SK-N-SH (cell line): ENCODE results near the gene ARHGAP40. TPM values are rescaled to one million over a fixed set of nuclear protein-coding genes. Genes with fewer than 3 reads are reported as not detected.

Source experiments
- CTCF ChIA-PET: fragments of 300-600, 350-600 bp; formaldehyde crosslinking; extraction: SDS; loops from one replicate; lab custom pipeline; 2021; lab: Yijun Ruan, JAX
- POLR2A ChIA-PET: fragments of 350-600 bp; sonication (Branson Sonifier 250); formaldehyde crosslinking; extraction: SDS; loops from one replicate; lab custom pipeline; 2020; ENCODE audit warnings: antibody characterized with exemption, inconsistent platforms; lab: Yijun Ruan, JAX
- DNase-seq: peaks from one replicate; pipeline ENCODE4 v3.0.0; 2012
- H2AFZ ChIP-seq: fragments of 200-600 bp; sonication (generic); 2 replicates; pipeline ENCODE4 v1.8.1; 2016; ENCODE audit warnings: antibody characterized with exemption, mild to moderate bottlenecking, low read depth
- H3F3A ChIP-seq: fragments of 200-600 bp; sonication (generic); replicated peaks from 2 replicates; pipeline ENCODE3; 2016; ENCODE audit warnings: antibody characterized with exemption, mild to moderate bottlenecking; ENCODE audit not compliant: insufficient read depth
- H3K27ac ChIP-seq, 2 experiments: fragments of 200-500 bp in 1 of 2; fragments of 200-600 bp in 1 of 2; sonication (Bioruptor generic) in 1 of 2; sonication (generic), shearing (Covaris generic) in 1 of 2; 2 replicates each; pipeline versions ENCODE4 v1.5.1 to v1.6.1; 2014 to 2016; ENCODE audit warnings: low read depth in 2 of 2, inconsistent platforms in 1 of 2, low read length in 1 of 2, mild to moderate bottlenecking in 1 of 2, mixed read lengths in 1 of 2
- H3K27me3 ChIP-seq: fragments of 200-600 bp; sonication (generic), shearing (Covaris generic); 2 replicates; pipeline ENCODE4 v1.6.1; 2016; ENCODE audit warnings: mixed run types; ENCODE audit not compliant: insufficient read depth
- H3K36me3 ChIP-seq, 2 experiments: fragments of 200-500 bp in 1 of 2; fragments of 200-600 bp in 1 of 2; sonication (Bioruptor generic) in 1 of 2; sonication (generic) in 1 of 2; replicated peaks in 1 of 2; 2 replicates each; pipeline versions ENCODE3 to v1.5.1; 2014 to 2016; ENCODE audit warnings: low read length in 1 of 2, mild to moderate bottlenecking in 1 of 2; ENCODE audit not compliant: insufficient read depth in 2 of 2, control insufficient read depth in 1 of 2
- H3K4me1 ChIP-seq, 2 experiments: fragments of 200-500 bp in 1 of 2; fragments of 200-600 bp in 1 of 2; sonication (Bioruptor generic) in 1 of 2; sonication (generic), shearing (Covaris generic) in 1 of 2; 2 replicates each; pipeline versions ENCODE4 v1.5.1 to v1.6.1; 2014 to 2016; ENCODE audit warnings: low read depth in 1 of 2, low read length in 1 of 2, mixed run types in 1 of 2; ENCODE audit not compliant: insufficient read depth in 2 of 2, control insufficient read depth in 1 of 2
- H3K4me2 ChIP-seq: fragments of 200-600 bp; sonication (generic), shearing (Covaris generic); 2 replicates; pipeline ENCODE4 v1.6.1; 2017; ENCODE audit warnings: mixed run types
- H3K4me3 ChIP-seq, 2 experiments: fragments of 200-500 bp in 1 of 2; fragments of 200-600 bp in 1 of 2; sonication (Bioruptor generic) in 1 of 2; sonication (generic), shearing (Covaris generic) in 1 of 2; 2 replicates each; pipeline versions ENCODE4 v1.5.1 to v1.8.1; 2014 to 2016; ENCODE audit warnings: low read depth in 2 of 2, inconsistent platforms in 1 of 2, low read length in 1 of 2, mild to moderate bottlenecking in 1 of 2, mixed read lengths in 1 of 2, moderate library complexity in 1 of 2
- H3K79me2 ChIP-seq: fragments of 200-600 bp; sonication (generic); 2 replicates; pipeline ENCODE4 v1.8.1; 2017; ENCODE audit warnings: mild to moderate bottlenecking; ENCODE audit not compliant: insufficient read depth
- H3K9ac ChIP-seq: fragments of 200-600 bp; sonication (generic); 2 replicates; pipeline ENCODE4 v1.6.1; 2017; ENCODE audit warnings: mixed run types
- H3K9me2 ChIP-seq: fragments of 200-600 bp; sonication (generic); 2 replicates; pipeline ENCODE4 v1.6.1; 2017; ENCODE audit warnings: mixed run types
- H3K9me3 ChIP-seq: fragments of 200-600 bp; sonication (generic); 2 replicates; pipeline ENCODE4 v1.6.1; 2017; ENCODE audit warnings: mixed run types, mild to moderate bottlenecking, moderate library complexity
- H4K20me1 ChIP-seq: fragments of 200-600 bp; sonication (generic); 2 replicates; pipeline ENCODE4 v1.6.1; 2017; ENCODE audit warnings: mild to moderate bottlenecking, mixed run types; ENCODE audit not compliant: insufficient read depth
- CTCF ChIP-seq: fragments of 200-600 bp; sonication (generic); IDR thresholded peaks from 2 replicates; pipeline ENCODE4 v1.6.1; 2017; ENCODE audit warnings: antibody characterized with exemption, mild to moderate bottlenecking, moderate library complexity
- ELF1 ChIP-seq: IDR thresholded peaks from 2 replicates; pipeline ENCODE4 v1.4.0; 2012
- EZH2phosphoT487 ChIP-seq: fragments of 200-600 bp; sonication (generic); IDR thresholded peaks from 2 replicates; pipeline ENCODE4 v1.6.1; 2017; ENCODE audit warnings: low read depth, mixed run types, mild to moderate bottlenecking, antibody characterized with exemption, moderate library complexity, borderline replicate concordance
- FOSL2 ChIP-seq: IDR thresholded peaks from 2 replicates; pipeline ENCODE4 v1.4.0; 2012; ENCODE audit warnings: low read depth, mild to moderate bottlenecking, moderate library complexity, borderline replicate concordance
- FOXJ3 ChIP-seq: sonication (generic); formaldehyde crosslinking; IDR thresholded peaks from 2 replicates; pipeline ENCODE4 v1.5.1; 2020; ENCODE audit warnings: mild to moderate bottlenecking, missing genetic modification reagents
- FOXM1 ChIP-seq: IDR thresholded peaks from 2 replicates; pipeline ENCODE4 v1.4.0; 2012; ENCODE audit warnings: low read depth, mild to moderate bottlenecking
- GABPA ChIP-seq: IDR thresholded peaks from 2 replicates; pipeline ENCODE4 v1.4.0; 2012; ENCODE audit warnings: low read depth, mild to moderate bottlenecking
- GATA2 ChIP-seq: sonication (generic); formaldehyde crosslinking; IDR thresholded peaks from 2 replicates; pipeline ENCODE4 v1.5.0; 2020; ENCODE audit warnings: mild to moderate bottlenecking, missing genetic modification reagents
- MEF2A ChIP-seq: IDR thresholded peaks from 2 replicates; pipeline ENCODE4 v1.4.0; 2012; ENCODE audit warnings: low read depth, borderline replicate concordance
- MXI1 ChIP-seq: IDR thresholded peaks from 2 replicates; pipeline ENCODE4 v1.6.1; 2012; ENCODE audit warnings: mild to moderate bottlenecking, low read depth, low read length, improper control_type of control experiment
- NFIC ChIP-seq: IDR thresholded peaks from 2 replicates; pipeline ENCODE4 v1.4.0; 2012; ENCODE audit warnings: borderline replicate concordance
- RXRA ChIP-seq: IDR thresholded peaks from 2 replicates; pipeline ENCODE4 v1.4.0; 2012; ENCODE audit warnings: low read depth, mild to moderate bottlenecking, borderline replicate concordance
- SMC3 ChIP-seq: IDR thresholded peaks from 2 replicates; pipeline ENCODE4 v1.6.1; 2012; ENCODE audit warnings: low read depth, low read length, improper control_type of control experiment
- TCF12 ChIP-seq: IDR thresholded peaks from 2 replicates; pipeline ENCODE4 v1.4.0; 2012
- TEAD4 ChIP-seq: IDR thresholded peaks from 2 replicates; pipeline ENCODE4 v1.4.0; 2012; ENCODE audit warnings: mild to moderate bottlenecking, borderline replicate concordance; ENCODE audit not compliant: insufficient read depth
- YY1 ChIP-seq: IDR thresholded peaks from 2 replicates; pipeline ENCODE4 v1.4.0; 2012; ENCODE audit warnings: low read depth, mild to moderate bottlenecking
- WGBS: methylation state at CpG from one replicate; pipeline ENCODE4 v1.1.6; 2017; ENCODE audit warnings: low lambda C conversion rate; 5-methylcytosine and 5-hydroxymethylcytosine counted together
- polyA plus RNA-seq, 3 experiments: library from polyadenylated mRNA; depleted of rRNA; stranded (reverse); fragments of >200 nt; gene quantifications; 2 replicates each; pipeline ENCODE4 v1.2.3, GENCODE V29; 2012
- TF ChIP-seq, protein P1 (sequence below): IDR thresholded peaks from 2 replicates; pipeline ENCODE4 v1.6.1; 2012; ENCODE audit warnings: mild to moderate bottlenecking, low read depth, low read length, moderate library complexity
- TF ChIP-seq, protein P2 (sequence below): IDR thresholded peaks from 2 replicates; pipeline ENCODE4 v1.4.0; 2012; ENCODE audit warnings: low read depth

Gene ARHGAP40
- polyA plus RNA-seq, 1 of the 3 experiments (the other 2 are of a cell fraction): 0.02 TPM

- Histone ChIP-seq H3K27ac (no peak overlapping the region), H3K79me2 (no peaks in the 10 kb centered on the region), H3K4me2 (no peak overlapping the region), H3K27me3 (no peaks in the 10 kb centered on the region), H3F3A (no peaks in the 10 kb centered on the region), H3K4me1 (no peaks in the 10 kb centered on the region; a peak in 1 of 4 replicates), H4K20me1 (no peaks in the 10 kb centered on the region), H3K9me3 (no peaks in the 10 kb centered on the region), H3K4me3 (no peak overlapping the region), H2AFZ (no peak overlapping the region), H3K9me2 (no peaks in the 10 kb centered on the region), H3K36me3 (no peaks in the 10 kb centered on the region), H3K9ac (no peak overlapping the region)
- 80% methylated on average over 3 of the region's 3 CpGs for WGBS
- DNase-seq: no peak
- ChIA-PET CTCF (no interaction called here), POLR2A (no interaction called here)
- no peak for TF ChIP-seq MXI1
- TF ChIP-seq FOXJ3 (CRISPR knock-in tag): no peak
- TF ChIP-seq FOXM1: no peak
- no peak for TF ChIP-seq TEAD4
- TF ChIP-seq, protein P1, sequence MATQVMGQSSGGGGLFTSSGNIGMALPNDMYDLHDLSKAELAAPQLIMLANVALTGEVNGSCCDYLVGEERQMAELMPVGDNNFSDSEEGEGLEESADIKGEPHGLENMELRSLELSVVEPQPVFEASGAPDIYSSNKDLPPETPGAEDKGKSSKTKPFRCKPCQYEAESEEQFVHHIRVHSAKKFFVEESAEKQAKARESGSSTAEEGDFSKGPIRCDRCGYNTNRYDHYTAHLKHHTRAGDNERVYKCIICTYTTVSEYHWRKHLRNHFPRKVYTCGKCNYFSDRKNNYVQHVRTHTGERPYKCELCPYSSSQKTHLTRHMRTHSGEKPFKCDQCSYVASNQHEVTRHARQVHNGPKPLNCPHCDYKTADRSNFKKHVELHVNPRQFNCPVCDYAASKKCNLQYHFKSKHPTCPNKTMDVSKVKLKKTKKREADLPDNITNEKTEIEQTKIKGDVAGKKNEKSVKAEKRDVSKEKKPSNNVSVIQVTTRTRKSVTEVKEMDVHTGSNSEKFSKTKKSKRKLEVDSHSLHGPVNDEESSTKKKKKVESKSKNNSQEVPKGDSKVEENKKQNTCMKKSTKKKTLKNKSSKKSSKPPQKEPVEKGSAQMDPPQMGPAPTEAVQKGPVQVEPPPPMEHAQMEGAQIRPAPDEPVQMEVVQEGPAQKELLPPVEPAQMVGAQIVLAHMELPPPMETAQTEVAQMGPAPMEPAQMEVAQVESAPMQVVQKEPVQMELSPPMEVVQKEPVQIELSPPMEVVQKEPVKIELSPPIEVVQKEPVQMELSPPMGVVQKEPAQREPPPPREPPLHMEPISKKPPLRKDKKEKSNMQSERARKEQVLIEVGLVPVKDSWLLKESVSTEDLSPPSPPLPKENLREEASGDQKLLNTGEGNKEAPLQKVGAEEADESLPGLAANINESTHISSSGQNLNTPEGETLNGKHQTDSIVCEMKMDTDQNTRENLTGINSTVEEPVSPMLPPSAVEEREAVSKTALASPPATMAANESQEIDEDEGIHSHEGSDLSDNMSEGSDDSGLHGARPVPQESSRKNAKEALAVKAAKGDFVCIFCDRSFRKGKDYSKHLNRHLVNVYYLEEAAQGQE: no peak
- no peak for TF ChIP-seq YY1
- no peak for TF ChIP-seq GABPA
- TF ChIP-seq GATA2 (CRISPR knock-in tag): no peak
- no peak for TF ChIP-seq NFIC
- TF ChIP-seq FOSL2: no peak
- no peak for TF ChIP-seq RXRA
- TF ChIP-seq, protein P2, sequence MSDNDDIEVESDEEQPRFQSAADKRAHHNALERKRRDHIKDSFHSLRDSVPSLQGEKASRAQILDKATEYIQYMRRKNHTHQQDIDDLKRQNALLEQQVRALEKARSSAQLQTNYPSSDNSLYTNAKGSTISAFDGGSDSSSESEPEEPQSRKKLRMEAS: no peak
- no peak for TF ChIP-seq EZH2phosphoT487
- TF ChIP-seq SMC3: no peak
- TF ChIP-seq MEF2A: no peak
- TF ChIP-seq ELF1: no peak
- TF ChIP-seq CTCF: no peak
- no peak for TF ChIP-seq TCF12
Observed at GRCh38 chr20:38589967-38590675, 11.5 kb upstream of the ARHGAP40 start.
